SK-N-SH (cell line): ENCODE measurements around the gene PPHLN1. TPM values are rescaled to one million over a fixed set of nuclear protein-coding genes. Genes with fewer than 3 reads are reported as not detected.

Source experiments
- CTCF ChIA-PET: fragments of 300-600, 350-600 bp; formaldehyde crosslinking; extraction: SDS; loops from one replicate; lab custom pipeline; 2021; lab: Yijun Ruan, JAX
- POLR2A ChIA-PET: fragments of 350-600 bp; sonication (Branson Sonifier 250); formaldehyde crosslinking; extraction: SDS; loops from one replicate; lab custom pipeline; 2020; ENCODE audit warnings: antibody characterized with exemption, inconsistent platforms; lab: Yijun Ruan, JAX
- DNase-seq: peaks from one replicate; pipeline ENCODE4 v3.0.0; 2012
- H2AFZ ChIP-seq: fragments of 200-600 bp; sonication (generic); 2 replicates; pipeline ENCODE4 v1.8.1; 2016; ENCODE audit warnings: antibody characterized with exemption, mild to moderate bottlenecking, low read depth
- H3F3A ChIP-seq: fragments of 200-600 bp; sonication (generic); replicated peaks from 2 replicates; pipeline ENCODE3; 2016; ENCODE audit warnings: antibody characterized with exemption, mild to moderate bottlenecking; ENCODE audit not compliant: insufficient read depth
- H3K27ac ChIP-seq, 2 experiments: fragments of 200-500 bp in 1 of 2; fragments of 200-600 bp in 1 of 2; sonication (Bioruptor generic) in 1 of 2; sonication (generic), shearing (Covaris generic) in 1 of 2; 2 replicates each; pipeline versions ENCODE4 v1.5.1 to v1.6.1; 2014 to 2016; ENCODE audit warnings: low read depth in 2 of 2, inconsistent platforms in 1 of 2, low read length in 1 of 2, mild to moderate bottlenecking in 1 of 2, mixed read lengths in 1 of 2
- H3K27me3 ChIP-seq: fragments of 200-600 bp; sonication (generic), shearing (Covaris generic); 2 replicates; pipeline ENCODE4 v1.6.1; 2016; ENCODE audit warnings: mixed run types; ENCODE audit not compliant: insufficient read depth
- H3K36me3 ChIP-seq, 2 experiments: fragments of 200-500 bp in 1 of 2; fragments of 200-600 bp in 1 of 2; sonication (Bioruptor generic) in 1 of 2; sonication (generic) in 1 of 2; replicated peaks in 1 of 2; 2 replicates each; pipeline versions ENCODE3 to v1.5.1; 2014 to 2016; ENCODE audit warnings: low read length in 1 of 2, mild to moderate bottlenecking in 1 of 2; ENCODE audit not compliant: insufficient read depth in 2 of 2, control insufficient read depth in 1 of 2
- H3K4me1 ChIP-seq, 2 experiments: fragments of 200-500 bp in 1 of 2; fragments of 200-600 bp in 1 of 2; sonication (Bioruptor generic) in 1 of 2; sonication (generic), shearing (Covaris generic) in 1 of 2; 2 replicates each; pipeline versions ENCODE4 v1.5.1 to v1.6.1; 2014 to 2016; ENCODE audit warnings: low read depth in 1 of 2, low read length in 1 of 2, mixed run types in 1 of 2; ENCODE audit not compliant: insufficient read depth in 2 of 2, control insufficient read depth in 1 of 2
- H3K4me2 ChIP-seq: fragments of 200-600 bp; sonication (generic), shearing (Covaris generic); 2 replicates; pipeline ENCODE4 v1.6.1; 2017; ENCODE audit warnings: mixed run types
- H3K4me3 ChIP-seq, 2 experiments: fragments of 200-500 bp in 1 of 2; fragments of 200-600 bp in 1 of 2; sonication (Bioruptor generic) in 1 of 2; sonication (generic), shearing (Covaris generic) in 1 of 2; 2 replicates each; pipeline versions ENCODE4 v1.5.1 to v1.8.1; 2014 to 2016; ENCODE audit warnings: low read depth in 2 of 2, inconsistent platforms in 1 of 2, low read length in 1 of 2, mild to moderate bottlenecking in 1 of 2, mixed read lengths in 1 of 2, moderate library complexity in 1 of 2
- H3K79me2 ChIP-seq: fragments of 200-600 bp; sonication (generic); 2 replicates; pipeline ENCODE4 v1.8.1; 2017; ENCODE audit warnings: mild to moderate bottlenecking; ENCODE audit not compliant: insufficient read depth
- H3K9ac ChIP-seq: fragments of 200-600 bp; sonication (generic); 2 replicates; pipeline ENCODE4 v1.6.1; 2017; ENCODE audit warnings: mixed run types
- H3K9me2 ChIP-seq: fragments of 200-600 bp; sonication (generic); 2 replicates; pipeline ENCODE4 v1.6.1; 2017; ENCODE audit warnings: mixed run types
- H3K9me3 ChIP-seq: fragments of 200-600 bp; sonication (generic); 2 replicates; pipeline ENCODE4 v1.6.1; 2017; ENCODE audit warnings: mixed run types, mild to moderate bottlenecking, moderate library complexity
- H4K20me1 ChIP-seq: fragments of 200-600 bp; sonication (generic); 2 replicates; pipeline ENCODE4 v1.6.1; 2017; ENCODE audit warnings: mild to moderate bottlenecking, mixed run types; ENCODE audit not compliant: insufficient read depth
- CHD2 ChIP-seq: fragments of 150-350 bp; IDR thresholded peaks from 2 replicates; pipeline ENCODE4 v1.6.1; 2018; ENCODE audit warnings: low read length; ENCODE audit not compliant: partially characterized antibody
- FOXJ3 ChIP-seq: sonication (generic); formaldehyde crosslinking; IDR thresholded peaks from 2 replicates; pipeline ENCODE4 v1.5.1; 2020; ENCODE audit warnings: mild to moderate bottlenecking, missing genetic modification reagents
- FOXM1 ChIP-seq: IDR thresholded peaks from 2 replicates; pipeline ENCODE4 v1.4.0; 2012; ENCODE audit warnings: low read depth, mild to moderate bottlenecking
- IRF3 ChIP-seq: fragments of 150-350 bp; IDR thresholded peaks from 2 replicates; pipeline ENCODE4 v1.6.1; 2016; ENCODE audit warnings: mild to moderate bottlenecking, low read depth, low read length
- MAX ChIP-seq: IDR thresholded peaks from 2 replicates; pipeline ENCODE4 v1.4.0; 2012; ENCODE audit warnings: low read depth
- MEF2A ChIP-seq: IDR thresholded peaks from 2 replicates; pipeline ENCODE4 v1.4.0; 2012; ENCODE audit warnings: low read depth, borderline replicate concordance
- MXI1 ChIP-seq: IDR thresholded peaks from 2 replicates; pipeline ENCODE4 v1.6.1; 2012; ENCODE audit warnings: mild to moderate bottlenecking, low read depth, low read length, improper control_type of control experiment
- POLR2AphosphoS5 ChIP-seq: IDR thresholded peaks from 2 replicates; pipeline ENCODE4 v1.6.1; 2012; ENCODE audit warnings: low read depth, low read length
- RAD21 ChIP-seq: IDR thresholded peaks from 2 replicates; pipeline ENCODE4 v1.6.1; 2012; ENCODE audit warnings: mild to moderate bottlenecking, low read length
- REST ChIP-seq: IDR thresholded peaks from 2 replicates; pipeline ENCODE4 v1.6.1; 2012; ENCODE audit warnings: mild to moderate bottlenecking, low read depth, low read length, moderate library complexity
- USF1 ChIP-seq: IDR thresholded peaks from 2 replicates; pipeline ENCODE4 v1.4.0; 2012; ENCODE audit warnings: low read depth, borderline replicate concordance
- YY1 ChIP-seq: IDR thresholded peaks from 2 replicates; pipeline ENCODE4 v1.4.0; 2012; ENCODE audit warnings: low read depth, mild to moderate bottlenecking
- WGBS: methylation state at CpG from one replicate; pipeline ENCODE4 v1.1.6; 2017; ENCODE audit warnings: low lambda C conversion rate; 5-methylcytosine and 5-hydroxymethylcytosine counted together
- polyA plus RNA-seq, 3 experiments: library from polyadenylated mRNA; depleted of rRNA; stranded (reverse); fragments of >200 nt; gene quantifications; 2 replicates each; pipeline ENCODE4 v1.2.3, GENCODE V29; 2012

Gene PPHLN1
- polyA plus RNA-seq, 1 of the 3 experiments (the other 2 are of a cell fraction) = 55.4 TPM

- 84% methylated on average over 2 of the region's 2 CpGs for WGBS
- Histone ChIP-seq H3K9ac (no peak overlapping the region), H3K27me3 (no peaks in the 10 kb centered on the region), H3K9me2 (no peaks in the 10 kb centered on the region), H3K4me3 (no peak overlapping the region), H4K20me1 (no peaks in the 10 kb centered on the region), H3K79me2 (peaks cover 5% of the 10 kb centered on the region; the same call in 1 of the 2 replicates), H3K27ac (no peak overlapping the region), H3K9me3 (no peaks in the 10 kb centered on the region), H2AFZ (no peak overlapping the region), H3K4me1 (no peaks in the 10 kb centered on the region; a peak in 1 of 4 replicates), H3K36me3 (peaks cover 11 to 20% of the 10 kb centered on the region in 2 experiments), H3K4me2 (no peak overlapping the region), H3F3A (peaks cover 6% of the 10 kb centered on the region)
- no peak for DNase-seq
- TF ChIP-seq IRF3 = no peak
- no peak for TF ChIP-seq FOXM1
- no peak for TF ChIP-seq REST
- no peak for TF ChIP-seq MAX
- no peak for TF ChIP-seq POLR2AphosphoS5
- no peak for TF ChIP-seq CHD2
- no peak for TF ChIP-seq USF1
- no peak for TF ChIP-seq RAD21
- no peak for TF ChIP-seq MXI1
- TF ChIP-seq YY1 = no peak
- TF ChIP-seq MEF2A = no peak
- TF ChIP-seq FOXJ3 = no peak
- ChIA-PET CTCF (interaction anchor here (1.2 to 1.4 kb wide), 2 partner anchors 38 to 73 kb away, joined by 3 to 4 read pairs; no protein-coding TSS in a partner anchor), POLR2A (no interaction called here)
Measured at GRCh38 chr12:42409471-42409870, 83.5 kb downstream of the PPHLN1 start.
